ENCODE data around the gene LRCOL1. TPM values are rescaled to one million over a fixed set of nuclear protein-coding genes. Genes with fewer than 3 reads are reported as not detected.

Gene LRCOL1
- total RNA-seq, 1 experiment from 2014 or later: not detected

DNA sequence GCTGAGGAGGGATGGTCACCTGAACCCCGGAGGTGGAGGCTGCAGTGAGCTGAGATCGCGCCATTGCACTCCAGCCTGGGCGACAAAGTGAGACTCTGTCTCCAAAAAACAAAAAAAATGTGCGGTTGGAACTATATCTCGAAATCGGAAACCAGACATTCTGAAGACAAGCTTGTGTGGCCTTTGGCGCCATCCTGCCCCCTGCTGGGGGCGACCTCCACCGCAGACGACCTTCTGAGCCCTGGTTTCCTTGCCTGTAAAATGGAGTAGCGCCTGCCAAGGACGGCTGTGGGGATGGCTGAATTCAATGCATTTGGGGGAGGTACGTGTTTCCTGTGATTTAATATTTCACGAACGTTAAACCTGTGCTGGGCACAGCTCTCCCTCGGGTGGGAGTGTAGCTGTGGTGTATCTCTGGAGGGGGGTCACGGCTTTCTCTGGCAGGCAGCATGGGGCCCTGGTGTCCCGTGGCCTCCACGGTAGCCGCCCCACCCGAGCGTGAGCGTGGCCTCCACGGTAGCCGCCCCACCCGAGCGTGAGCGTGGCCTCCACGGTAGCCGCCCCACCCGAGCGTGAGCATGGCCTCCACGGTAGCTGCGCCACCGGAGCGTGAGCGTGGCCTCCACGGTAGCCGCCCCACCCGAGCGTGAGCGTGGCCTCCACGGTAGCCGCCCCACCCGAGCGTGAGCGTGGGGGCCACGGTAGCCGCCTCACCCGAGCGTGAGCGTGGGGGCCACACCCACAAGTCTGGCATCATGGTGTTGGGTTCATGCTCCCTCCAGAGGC, 55.3 kb downstream of the LRCOL1 start:
- ATAC-seq (no peak), DNase-seq (ENCODE audit: low read depth, low spot score) (no peak)
- POLR2A ChIA-PET: no interaction called here
- RAD21 ChIA-PET (ENCODE audit: low non-redundant PET in 1 of 2, low total read pairs in 2 of 2, uncharacterized antibody in 2 of 2, unreplicated experiment in 2 of 2): no interaction called here
- H3K79me2 ChIP-seq (ENCODE audit: insufficient read depth, low read length): peaks cover 2% of the 10 kb centered on the region; the same call in 1 of the 2 replicates
- H3K4me3 ChIP-seq (replicated peaks in 1 of 2; ENCODE audit: low read depth in 1 of 2, low read length in 2 of 2): no peak overlapping the region
- no peaks in the 10 kb centered on the region for H4K20me1 ChIP-seq (ENCODE audit: insufficient read depth)
- no peaks in the 10 kb centered on the region for H3K27me3 ChIP-seq (ENCODE audit: insufficient read depth, low read length)
- CTCF ChIA-PET: interaction anchor here (0.8 to 1.2 kb wide), 4 partner anchors 31 to 141 kb away, joined by 3 to 4 read pairs (median 4); no protein-coding TSS in a partner anchor
- H3K9ac ChIP-seq (ENCODE audit: low read length): no peak overlapping the region
- H3K4me2 ChIP-seq (ENCODE audit: low read length): no peak overlapping the region
- H3K9me2 ChIP-seq (ENCODE audit: insufficient read depth): no peaks in the 10 kb centered on the region
- H3K9me3 ChIP-seq (ENCODE audit: control insufficient read depth in 1 of 2, insufficient read depth in 1 of 2, low read depth in 1 of 2, low read length in 2 of 2): no peaks in the 10 kb centered on the region
- no peak for TF ChIP-seq SP1 (IDR thresholded peaks at IDR 0.05; ENCODE audit: low read depth)
- TF ChIP-seq, protein P1, sequence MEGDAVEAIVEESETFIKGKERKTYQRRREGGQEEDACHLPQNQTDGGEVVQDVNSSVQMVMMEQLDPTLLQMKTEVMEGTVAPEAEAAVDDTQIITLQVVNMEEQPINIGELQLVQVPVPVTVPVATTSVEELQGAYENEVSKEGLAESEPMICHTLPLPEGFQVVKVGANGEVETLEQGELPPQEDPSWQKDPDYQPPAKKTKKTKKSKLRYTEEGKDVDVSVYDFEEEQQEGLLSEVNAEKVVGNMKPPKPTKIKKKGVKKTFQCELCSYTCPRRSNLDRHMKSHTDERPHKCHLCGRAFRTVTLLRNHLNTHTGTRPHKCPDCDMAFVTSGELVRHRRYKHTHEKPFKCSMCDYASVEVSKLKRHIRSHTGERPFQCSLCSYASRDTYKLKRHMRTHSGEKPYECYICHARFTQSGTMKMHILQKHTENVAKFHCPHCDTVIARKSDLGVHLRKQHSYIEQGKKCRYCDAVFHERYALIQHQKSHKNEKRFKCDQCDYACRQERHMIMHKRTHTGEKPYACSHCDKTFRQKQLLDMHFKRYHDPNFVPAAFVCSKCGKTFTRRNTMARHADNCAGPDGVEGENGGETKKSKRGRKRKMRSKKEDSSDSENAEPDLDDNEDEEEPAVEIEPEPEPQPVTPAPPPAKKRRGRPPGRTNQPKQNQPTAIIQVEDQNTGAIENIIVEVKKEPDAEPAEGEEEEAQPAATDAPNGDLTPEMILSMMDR (IDR thresholded peaks at IDR 0.05 in 2 of 3, conservative IDR thresholded peaks at IDR 0.05 in 1 of 3; ENCODE audit: borderline replicate concordance in 1 of 3, insufficient read depth in 1 of 3, low read depth in 2 of 3, low read length in 2 of 3): peak in 2 of 3 experiments; percentile 50 to 55; a peak in 4 of 6 replicates
- peaks cover 3 to 16% of the 10 kb centered on the region in 2 experiments; a peak in 3 of 4 replicates for H3K4me1 ChIP-seq (ENCODE audit: control insufficient read depth in 1 of 2, insufficient read depth in 2 of 2, low read length in 2 of 2)
- intact Hi-C loops (cut with micrococcal nuclease): no loop called here
- H2AFZ ChIP-seq (ENCODE audit: low read depth, low read length, poor library complexity, severe bottlenecking): no peak overlapping the region
- H3K36me3 ChIP-seq (ENCODE audit: control insufficient read depth in 1 of 2, insufficient read depth in 2 of 2, low read length in 2 of 2): no peaks in the 10 kb centered on the region
- no TSS peak for BruUV-seq (replicated peaks)
- no peak overlapping the region; the same call in 1 of the 2 replicates for H3K27ac ChIP-seq (ENCODE audit: low read depth, low read length)

Small RNA genes lying within 50 kb of the gene (microRNA-seq; reads per million reads assigned to microRNA genes)
- 8.9 reads per million, percentile 25 among the genes with 10 or more reads in this experiment for gene MIR6763 (ENCODE audit: borderline number of aligned reads)

Other genes with a start within 250 kb of the LRCOL1 start
- 124 TPM for gene FBRSL1, start 120.4 kb downstream of the LRCOL1 start, total RNA-seq (2021; ENCODE audit: unreplicated experiment)
- not detected for gene P2RX2, start 8.2 kb upstream of the LRCOL1 start, total RNA-seq (2021; ENCODE audit: unreplicated experiment)
- gene POLE, start 76.8 kb upstream of the LRCOL1 start, total RNA-seq (2021; ENCODE audit: unreplicated experiment): 128 TPM
- gene PXMP2, start 77.0 kb upstream of the LRCOL1 start, total RNA-seq (2021; ENCODE audit: unreplicated experiment): 30.9 TPM
- gene PGAM5, start 100.3 kb upstream of the LRCOL1 start, total RNA-seq (2021; ENCODE audit: unreplicated experiment): 98.3 TPM
- gene ANKLE2, start 151.2 kb upstream of the LRCOL1 start, total RNA-seq (2021; ENCODE audit: unreplicated experiment): 68.8 TPM
- gene GOLGA3, start 218.3 kb upstream of the LRCOL1 start, total RNA-seq (2021; ENCODE audit: unreplicated experiment): 35.1 TPM